ENCODE results near the gene C1QTNF6. TPM values are rescaled to one million over a fixed set of nuclear protein-coding genes. Genes with fewer than 3 reads are reported as not detected.

C1QTNF6 gene
- total RNA-seq, 1 experiment from 2014 or later, result 15.2 TPM

DNA sequence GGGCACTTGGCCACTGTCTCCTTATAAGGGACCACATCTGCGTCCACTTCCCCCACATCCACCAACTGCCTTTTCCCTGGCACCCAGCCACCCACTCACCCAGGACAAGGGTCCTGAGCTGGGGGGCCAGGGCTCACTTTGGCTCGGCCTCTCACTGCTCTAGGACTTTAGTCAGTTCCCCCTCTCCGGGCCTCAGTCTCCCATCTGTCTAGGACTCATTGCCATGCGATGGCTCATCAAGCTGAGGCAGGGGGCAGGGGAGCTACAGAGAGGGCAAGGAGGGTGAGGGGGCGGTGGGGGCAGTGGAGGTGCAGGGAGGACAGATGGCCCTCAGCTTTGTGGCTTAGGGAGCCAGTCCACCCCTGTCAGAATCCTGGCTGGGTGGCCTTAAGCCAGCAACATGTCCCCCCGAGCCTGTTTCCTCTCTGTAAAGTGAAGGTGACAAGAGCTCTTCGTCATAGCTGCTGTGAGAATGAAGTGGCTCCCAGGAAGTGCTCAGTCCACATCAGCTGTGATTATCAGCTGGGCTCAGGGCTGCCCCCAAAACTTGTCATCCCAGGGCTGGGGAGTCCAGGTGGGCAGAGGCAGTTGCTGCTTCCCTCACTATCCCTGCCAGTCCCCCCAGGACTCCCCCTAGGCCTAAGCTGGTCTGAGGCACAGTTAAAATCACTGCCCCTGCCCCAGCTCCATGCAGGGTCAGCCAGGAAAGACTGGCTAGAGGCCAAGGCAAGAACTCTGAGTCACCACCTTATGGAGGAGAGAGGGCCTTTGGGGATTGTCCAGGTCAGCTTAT is 41.2 kb upstream of the C1QTNF6 start:
- Histone ChIP-seq H3K4me2 (ENCODE audit: low read length) (peak overlapping the region; percentile 88), H3K36me3 (ENCODE audit: control insufficient read depth in 1 of 2, insufficient read depth in 2 of 2, low read length in 2 of 2) (peaks cover 0 to 7% of the 10 kb centered on the region in 2 experiments; a peak in 1 of 4 replicates), H3K27me3 (ENCODE audit: insufficient read depth, low read length) (no peaks in the 10 kb centered on the region), H4K20me1 (ENCODE audit: insufficient read depth) (no peaks in the 10 kb centered on the region), H3K4me1 (ENCODE audit: control insufficient read depth in 1 of 2, insufficient read depth in 2 of 2, low read length in 2 of 2) (peaks cover 24 to 41% of the 10 kb centered on the region in 2 experiments), H3K9ac (ENCODE audit: low read length) (peak overlapping the region; percentile 65), H3K4me3 (replicated peaks in 1 of 2; ENCODE audit: low read depth in 1 of 2, low read length in 2 of 2) (peak overlapping the region in 1 of 2 experiments; percentile 48; a peak in 3 of 4 replicates), H2AFZ (ENCODE audit: low read depth, low read length, poor library complexity, severe bottlenecking) (no peak overlapping the region), H3K79me2 (ENCODE audit: insufficient read depth, low read length) (no peaks in the 10 kb centered on the region), H3K9me2 (ENCODE audit: insufficient read depth) (no peaks in the 10 kb centered on the region), H3K9me3 (ENCODE audit: control insufficient read depth in 1 of 2, insufficient read depth in 1 of 2, low read depth in 1 of 2, low read length in 2 of 2) (no peaks in the 10 kb centered on the region), H3K27ac (ENCODE audit: low read depth, low read length) (peak overlapping the region; percentile 55)
- intact Hi-C loops (cut with micrococcal nuclease), result no loop called here
- ChIA-PET CTCF (interaction anchor here (0.8 to 2.1 kb wide), 3 partner anchors 29 to 31 kb away, joined by 5 to 19 read pairs (median 13); no protein-coding TSS in a partner anchor), RAD21 (ENCODE audit: low non-redundant PET in 1 of 2, low total read pairs in 2 of 2, uncharacterized antibody in 2 of 2, unreplicated experiment in 2 of 2) (no interaction called here), POLR2A (interaction anchor here (0.9 to 1.7 kb wide), 5 partner anchors 11 to 230 kb away, joined by 3 to 10 read pairs (median 5); partner anchors contain the start of genes C1QTNF6 and RAC2)
- no TSS peak for BruUV-seq (replicated peaks)
- DNase-seq (ENCODE audit: low read depth, low spot score) (peak; percentile 43), ATAC-seq (peak; percentile 71)
- TF ChIP-seq POLR2AphosphoS5 (IDR thresholded peaks at IDR 0.05; ENCODE audit: low read depth, low read length), result peak; percentile 21; the same call in 1 of the 2 replicates
- TF ChIP-seq, protein P1, sequence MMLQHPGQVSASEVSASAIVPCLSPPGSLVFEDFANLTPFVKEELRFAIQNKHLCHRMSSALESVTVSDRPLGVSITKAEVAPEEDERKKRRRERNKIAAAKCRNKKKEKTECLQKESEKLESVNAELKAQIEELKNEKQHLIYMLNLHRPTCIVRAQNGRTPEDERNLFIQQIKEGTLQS (IDR thresholded peaks at IDR 0.05), result no peak
- TF ChIP-seq EZH2phosphoT487 (IDR thresholded peaks at IDR 0.05; ENCODE audit: borderline replicate concordance), result no peak
- no peak for TF ChIP-seq ZFX (IDR thresholded peaks at IDR 0.05)
- TF ChIP-seq JUND (IDR thresholded peaks at IDR 0.05), result peak; percentile 63; the same call in 1 of the 2 replicates
- TF ChIP-seq CBX3 (IDR thresholded peaks at IDR 0.05; ENCODE audit: low read depth), result peak; percentile 53; the same call in 1 of the 2 replicates
- peak; percentile 5; the same call in 1 of the 2 replicates for TF ChIP-seq SP1 (IDR thresholded peaks at IDR 0.05; ENCODE audit: low read depth)
- no peak; the same call in 1 of the 2 replicates for TF ChIP-seq EGR1 (IDR thresholded peaks at IDR 0.05; ENCODE audit: low read depth)
- TF ChIP-seq ELF1 (IDR thresholded peaks at IDR 0.05; ENCODE audit: borderline replicate concordance, low read depth), result no peak
- TF ChIP-seq, protein P2, sequence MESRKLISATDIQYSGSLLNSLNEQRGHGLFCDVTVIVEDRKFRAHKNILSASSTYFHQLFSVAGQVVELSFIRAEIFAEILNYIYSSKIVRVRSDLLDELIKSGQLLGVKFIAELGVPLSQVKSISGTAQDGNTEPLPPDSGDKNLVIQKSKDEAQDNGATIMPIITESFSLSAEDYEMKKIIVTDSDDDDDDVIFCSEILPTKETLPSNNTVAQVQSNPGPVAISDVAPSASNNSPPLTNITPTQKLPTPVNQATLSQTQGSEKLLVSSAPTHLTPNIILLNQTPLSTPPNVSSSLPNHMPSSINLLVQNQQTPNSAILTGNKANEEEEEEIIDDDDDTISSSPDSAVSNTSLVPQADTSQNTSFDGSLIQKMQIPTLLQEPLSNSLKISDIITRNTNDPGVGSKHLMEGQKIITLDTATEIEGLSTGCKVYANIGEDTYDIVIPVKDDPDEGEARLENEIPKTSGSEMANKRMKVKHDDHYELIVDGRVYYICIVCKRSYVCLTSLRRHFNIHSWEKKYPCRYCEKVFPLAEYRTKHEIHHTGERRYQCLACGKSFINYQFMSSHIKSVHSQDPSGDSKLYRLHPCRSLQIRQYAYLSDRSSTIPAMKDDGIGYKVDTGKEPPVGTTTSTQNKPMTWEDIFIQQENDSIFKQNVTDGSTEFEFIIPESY (IDR thresholded peaks at IDR 0.05; ENCODE audit: extremely low read depth, insufficient replicate concordance, low read length), result no peak
- TF ChIP-seq FOSL1 (IDR thresholded peaks at IDR 0.05; ENCODE audit: low read depth), result peak; percentile 62
- TF ChIP-seq RAD21 (IDR thresholded peaks at IDR 0.05; ENCODE audit: low read depth), result no peak
- TF ChIP-seq SRF (IDR thresholded peaks at IDR 0.05; ENCODE audit: low read depth), result no peak
- TF ChIP-seq SIN3A (IDR thresholded peaks at IDR 0.05; ENCODE audit: low read depth), result no peak

All from HCT116 (cell line).